ENCODE results near the gene GLRX3.

The GLRX3 gene

DNA sequence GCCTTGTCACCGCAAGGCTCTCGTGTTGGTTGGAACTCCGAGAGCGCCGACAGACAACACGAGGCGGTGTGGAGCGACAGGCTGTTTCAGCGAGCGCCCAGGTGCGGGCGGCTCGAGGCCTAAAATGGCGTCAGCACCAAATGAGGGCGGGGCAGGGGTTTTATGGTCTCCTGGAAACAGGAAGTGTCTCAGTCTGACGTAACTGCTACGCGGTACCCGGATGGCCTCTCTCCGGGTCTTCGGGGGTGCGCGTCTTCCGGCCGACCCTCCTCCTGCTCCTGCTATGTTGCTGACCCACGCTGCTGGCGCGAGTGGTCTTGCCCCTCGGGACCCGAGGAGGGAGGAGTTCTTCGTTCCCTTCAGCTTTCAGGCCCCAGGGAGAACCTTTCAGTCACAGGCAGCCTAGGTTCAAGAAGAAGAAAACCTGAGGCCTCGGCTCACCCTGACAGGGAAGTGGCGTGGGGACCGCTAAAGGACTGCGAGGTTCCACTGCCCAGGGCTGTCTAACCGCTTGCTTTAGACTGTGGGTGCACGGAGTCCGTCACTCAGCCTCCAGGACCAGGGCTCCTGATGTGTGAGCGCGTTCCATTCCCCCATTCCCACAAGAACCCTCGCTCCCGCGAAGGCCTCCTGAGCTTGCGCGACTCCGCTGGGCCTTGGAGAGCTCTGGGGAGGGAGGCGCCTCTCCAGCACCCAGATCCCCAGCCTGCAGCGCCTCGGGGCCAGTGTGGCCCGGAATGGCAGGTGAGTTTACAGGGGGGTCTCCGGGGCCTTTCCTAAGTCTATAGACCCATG lies 77.3 kb downstream of the GLRX3 start:
- H3K9me3 ChIP-seq (ENCODE audit: insufficient read depth, low read depth, low read length) = peaks cover 6% of the 10 kb centered on the region; the same call in 1 of the 2 replicates
- H3F3A ChIP-seq (ENCODE audit: low read depth) = no peaks in the 10 kb centered on the region
- H3K27me3 ChIP-seq (ENCODE audit: insufficient read depth, low read length, poor library complexity, severe bottlenecking) = no peaks in the 10 kb centered on the region
- no peak overlapping the region for H3K9ac ChIP-seq (ENCODE audit: low read depth, low read length, poor library complexity, severe bottlenecking)
- no peak overlapping the region for H2AFZ ChIP-seq (ENCODE audit: low read length)
- no peaks in the 10 kb centered on the region for H3K36me3 ChIP-seq (ENCODE audit: insufficient read depth, low read length)
- no peaks in the 10 kb centered on the region for H3K4me1 ChIP-seq (ENCODE audit: insufficient read depth, low read length, poor library complexity, severe bottlenecking)
- no peak overlapping the region for H3K4me3 ChIP-seq (ENCODE audit: low read length, poor library complexity, severe bottlenecking)
- H4K20me1 ChIP-seq (ENCODE audit: insufficient read depth, low read length, poor library complexity, severe bottlenecking) = no peaks in the 10 kb centered on the region
- H3K4me2 ChIP-seq (ENCODE audit: low read depth, low read length, poor library complexity, severe bottlenecking) = no peak overlapping the region
- no peaks in the 10 kb centered on the region for H3K9me2 ChIP-seq (replicated peaks; ENCODE audit: low read depth, low read length)
- no peaks in the 10 kb centered on the region for H3K79me2 ChIP-seq (ENCODE audit: insufficient read depth, low read length)
- TF ChIP-seq, protein P1, sequence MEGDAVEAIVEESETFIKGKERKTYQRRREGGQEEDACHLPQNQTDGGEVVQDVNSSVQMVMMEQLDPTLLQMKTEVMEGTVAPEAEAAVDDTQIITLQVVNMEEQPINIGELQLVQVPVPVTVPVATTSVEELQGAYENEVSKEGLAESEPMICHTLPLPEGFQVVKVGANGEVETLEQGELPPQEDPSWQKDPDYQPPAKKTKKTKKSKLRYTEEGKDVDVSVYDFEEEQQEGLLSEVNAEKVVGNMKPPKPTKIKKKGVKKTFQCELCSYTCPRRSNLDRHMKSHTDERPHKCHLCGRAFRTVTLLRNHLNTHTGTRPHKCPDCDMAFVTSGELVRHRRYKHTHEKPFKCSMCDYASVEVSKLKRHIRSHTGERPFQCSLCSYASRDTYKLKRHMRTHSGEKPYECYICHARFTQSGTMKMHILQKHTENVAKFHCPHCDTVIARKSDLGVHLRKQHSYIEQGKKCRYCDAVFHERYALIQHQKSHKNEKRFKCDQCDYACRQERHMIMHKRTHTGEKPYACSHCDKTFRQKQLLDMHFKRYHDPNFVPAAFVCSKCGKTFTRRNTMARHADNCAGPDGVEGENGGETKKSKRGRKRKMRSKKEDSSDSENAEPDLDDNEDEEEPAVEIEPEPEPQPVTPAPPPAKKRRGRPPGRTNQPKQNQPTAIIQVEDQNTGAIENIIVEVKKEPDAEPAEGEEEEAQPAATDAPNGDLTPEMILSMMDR (conservative IDR thresholded peaks at IDR 0.05; ENCODE audit: low read length) = no peak
- no peak for TF ChIP-seq EZH2phosphoT487 (IDR thresholded peaks at IDR 0.05; ENCODE audit: borderline replicate concordance)

DNA sequence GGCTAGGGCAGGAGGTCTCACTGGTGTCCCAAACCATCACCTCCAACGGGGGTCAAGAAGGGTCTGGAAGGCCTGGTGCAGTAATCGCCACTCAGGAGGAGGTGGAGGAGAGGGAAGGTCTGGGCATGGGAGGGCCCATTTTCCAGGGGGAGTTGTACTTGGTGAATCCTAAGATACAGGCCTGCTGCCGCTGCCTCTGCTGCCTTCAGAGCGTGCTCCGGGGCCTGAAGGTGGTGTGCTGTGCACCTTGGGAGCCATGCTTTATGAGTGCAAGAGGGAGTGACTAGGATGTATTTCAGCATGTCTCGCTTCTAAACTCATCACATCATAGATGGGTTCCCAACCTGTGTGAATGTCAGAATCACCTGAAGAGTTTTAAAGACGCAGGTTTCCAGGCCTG lies 78.2 kb downstream of the GLRX3 start:
- Histone ChIP-seq H3K4me2 (ENCODE audit: low read depth, low read length, poor library complexity, severe bottlenecking) (no peak overlapping the region), H3K9me2 (replicated peaks; ENCODE audit: low read depth, low read length) (no peaks in the 10 kb centered on the region), H3K27me3 (ENCODE audit: insufficient read depth, low read length, poor library complexity, severe bottlenecking) (no peaks in the 10 kb centered on the region), H3K79me2 (ENCODE audit: insufficient read depth, low read length) (no peaks in the 10 kb centered on the region), H3K36me3 (ENCODE audit: insufficient read depth, low read length) (no peaks in the 10 kb centered on the region), H3K4me1 (ENCODE audit: insufficient read depth, low read length, poor library complexity, severe bottlenecking) (no peaks in the 10 kb centered on the region), H3K9ac (ENCODE audit: low read depth, low read length, poor library complexity, severe bottlenecking) (no peak overlapping the region), H4K20me1 (ENCODE audit: insufficient read depth, low read length, poor library complexity, severe bottlenecking) (no peaks in the 10 kb centered on the region), H3K4me3 (ENCODE audit: low read length, poor library complexity, severe bottlenecking) (no peak overlapping the region), H3K9me3 (ENCODE audit: insufficient read depth, low read depth, low read length) (peaks cover 6% of the 10 kb centered on the region; the same call in 1 of the 2 replicates), H2AFZ (ENCODE audit: low read length) (no peak overlapping the region), H3F3A (ENCODE audit: low read depth) (no peaks in the 10 kb centered on the region)
- TF ChIP-seq, protein P1 (conservative IDR thresholded peaks at IDR 0.05; ENCODE audit: low read length) = no peak
- no peak for TF ChIP-seq EZH2phosphoT487 (IDR thresholded peaks at IDR 0.05; ENCODE audit: borderline replicate concordance)

DNA sequence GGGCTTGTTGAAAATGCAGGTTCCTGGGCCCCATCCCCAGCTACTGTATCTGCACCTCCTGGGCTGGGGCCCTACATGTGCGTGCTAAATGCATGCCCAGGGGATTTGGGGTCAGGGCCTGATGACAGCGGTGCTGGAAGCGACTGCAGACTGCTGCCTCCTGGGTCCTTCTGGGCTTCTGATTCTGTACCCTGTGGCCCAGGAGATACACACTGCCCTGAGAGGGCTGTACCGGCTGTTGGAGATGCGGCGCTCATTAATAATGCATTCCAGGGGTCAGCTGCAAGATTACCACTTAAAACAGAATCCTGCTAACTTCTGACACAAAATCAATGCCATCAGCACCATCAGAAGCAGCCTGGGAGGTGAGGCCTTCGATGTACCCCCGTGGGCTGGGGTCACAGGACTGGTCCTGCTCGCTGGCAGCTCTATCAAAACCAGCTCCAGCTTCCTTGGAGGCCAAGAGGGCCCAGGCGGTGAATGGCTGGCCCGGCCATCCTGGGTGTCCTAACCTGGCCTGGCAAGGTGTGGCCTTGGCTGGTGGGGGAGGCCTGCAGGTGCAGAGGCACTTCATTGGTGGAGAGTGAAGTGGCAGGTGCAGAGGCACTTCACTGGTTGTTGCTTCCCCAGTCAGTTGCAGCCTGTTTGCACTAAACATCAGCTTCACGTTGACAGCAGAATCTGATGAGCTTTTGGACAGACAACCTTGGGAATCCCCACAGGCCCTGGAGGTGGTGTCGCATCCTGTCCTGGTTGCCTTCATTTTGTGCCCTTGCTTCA lies 79.2 kb downstream of the GLRX3 start:
- H3K27me3 ChIP-seq (ENCODE audit: insufficient read depth, low read length, poor library complexity, severe bottlenecking) = no peaks in the 10 kb centered on the region
- no peak for TF ChIP-seq EZH2phosphoT487 (IDR thresholded peaks at IDR 0.05; ENCODE audit: borderline replicate concordance)
- TF ChIP-seq, protein P1 (conservative IDR thresholded peaks at IDR 0.05; ENCODE audit: low read length) = no peak
- no peak overlapping the region for H3K9ac ChIP-seq (ENCODE audit: low read depth, low read length, poor library complexity, severe bottlenecking)
- no peaks in the 10 kb centered on the region for H3K4me1 ChIP-seq (ENCODE audit: insufficient read depth, low read length, poor library complexity, severe bottlenecking)
- H3K36me3 ChIP-seq (ENCODE audit: insufficient read depth, low read length) = no peaks in the 10 kb centered on the region
- no peaks in the 10 kb centered on the region for H4K20me1 ChIP-seq (ENCODE audit: insufficient read depth, low read length, poor library complexity, severe bottlenecking)
- no peaks in the 10 kb centered on the region for H3F3A ChIP-seq (ENCODE audit: low read depth)
- H3K9me2 ChIP-seq (replicated peaks; ENCODE audit: low read depth, low read length) = no peaks in the 10 kb centered on the region
- H3K4me2 ChIP-seq (ENCODE audit: low read depth, low read length, poor library complexity, severe bottlenecking) = no peak overlapping the region
- no peaks in the 10 kb centered on the region for H3K79me2 ChIP-seq (ENCODE audit: insufficient read depth, low read length)
- no peak overlapping the region for H2AFZ ChIP-seq (ENCODE audit: low read length)
- no peak overlapping the region for H3K4me3 ChIP-seq (ENCODE audit: low read length, poor library complexity, severe bottlenecking)
- peaks cover 6% of the 10 kb centered on the region; the same call in 1 of the 2 replicates for H3K9me3 ChIP-seq (ENCODE audit: insufficient read depth, low read depth, low read length)
